ENCODE results near the gene LMO1.

LMO1 gene

GRCh38 chr11:8207080-8208000 lies 56.3 kb downstream of the LMO1 start:
- TF ChIP-seq FOXP2 (optimal IDR thresholded peaks at IDR 0.05; ENCODE audit: borderline replicate concordance, extremely low read depth, extremely low read length, insufficient read depth) = no peak

GRCh38 chr11:8206251-8207079 lies 57.2 kb downstream of the LMO1 start:
- TF ChIP-seq REST (IDR thresholded peaks at IDR 0.05; ENCODE audit: insufficient read depth in 1 of 2, low read depth in 2 of 2, low read length in 2 of 2) = no peak

- TF ChIP-seq TAF1 (IDR thresholded peaks at IDR 0.05; ENCODE audit: borderline replicate concordance, insufficient read depth, low read length) (no peak), FOXP2 (optimal IDR thresholded peaks at IDR 0.05; ENCODE audit: borderline replicate concordance, extremely low read depth, extremely low read length, insufficient read depth) (no peak), POLR2AphosphoS5 (IDR thresholded peaks at IDR 0.05; ENCODE audit: low read depth, low read length) (no peak)
Observed at GRCh38 chr11:8205566-8205965, 58.1 kb downstream of the LMO1 start.

- TF ChIP-seq SIN3A (IDR thresholded peaks at IDR 0.05; ENCODE audit: borderline replicate concordance, insufficient read depth, low read length) (no peak), FOXP2 (optimal IDR thresholded peaks at IDR 0.05; ENCODE audit: borderline replicate concordance, extremely low read depth, extremely low read length, insufficient read depth) (no peak), REST (IDR thresholded peaks at IDR 0.05; ENCODE audit: insufficient read depth in 1 of 2, low read depth in 2 of 2, low read length in 2 of 2) (no peak), POLR2AphosphoS5 (IDR thresholded peaks at IDR 0.05; ENCODE audit: low read depth, low read length) (no peak), TAF1 (IDR thresholded peaks at IDR 0.05; ENCODE audit: borderline replicate concordance, insufficient read depth, low read length) (no peak)
Observed at GRCh38 chr11:8204596-8204995, 59.1 kb downstream of the LMO1 start.

- TF ChIP-seq TAF1 (IDR thresholded peaks at IDR 0.05; ENCODE audit: borderline replicate concordance, insufficient read depth, low read length) (no peak), SIN3A (IDR thresholded peaks at IDR 0.05; ENCODE audit: borderline replicate concordance, insufficient read depth, low read length) (no peak), POLR2AphosphoS5 (IDR thresholded peaks at IDR 0.05; ENCODE audit: low read depth, low read length) (no peak), FOXP2 (optimal IDR thresholded peaks at IDR 0.05; ENCODE audit: borderline replicate concordance, extremely low read depth, extremely low read length, insufficient read depth) (no peak), REST (IDR thresholded peaks at IDR 0.05; ENCODE audit: insufficient read depth in 1 of 2, low read depth in 2 of 2, low read length in 2 of 2) (no peak)
Observed at GRCh38 chr11:8204025-8204424, 59.7 kb downstream of the LMO1 start.

GRCh38 chr11:8203414-8203715 lies 60.3 kb downstream of the LMO1 start:
- no peak for TF ChIP-seq POLR2AphosphoS5 (IDR thresholded peaks at IDR 0.05; ENCODE audit: low read depth, low read length)
- TF ChIP-seq TAF1 (IDR thresholded peaks at IDR 0.05; ENCODE audit: borderline replicate concordance, insufficient read depth, low read length) = no peak
- TF ChIP-seq SIN3A (IDR thresholded peaks at IDR 0.05; ENCODE audit: borderline replicate concordance, insufficient read depth, low read length) = no peak
- no peak for TF ChIP-seq FOXP2 (optimal IDR thresholded peaks at IDR 0.05; ENCODE audit: borderline replicate concordance, extremely low read depth, extremely low read length, insufficient read depth)
- TF ChIP-seq REST (IDR thresholded peaks at IDR 0.05; ENCODE audit: insufficient read depth in 1 of 2, low read depth in 2 of 2, low read length in 2 of 2) = no peak
